GM11168 (cell line): ENCODE measurements around the gene GPR39.

Source experiments
- in situ Hi-C: fragments of 300-500 bp; cut with MboI; formaldehyde crosslinking; loops from one replicate; pipeline ENCODE4 v1.12.0; 2022; ENCODE audit warnings: low sequenced_read_pairs; ENCODE audit not compliant: unreplicated experiment

GPR39 gene

DNA sequence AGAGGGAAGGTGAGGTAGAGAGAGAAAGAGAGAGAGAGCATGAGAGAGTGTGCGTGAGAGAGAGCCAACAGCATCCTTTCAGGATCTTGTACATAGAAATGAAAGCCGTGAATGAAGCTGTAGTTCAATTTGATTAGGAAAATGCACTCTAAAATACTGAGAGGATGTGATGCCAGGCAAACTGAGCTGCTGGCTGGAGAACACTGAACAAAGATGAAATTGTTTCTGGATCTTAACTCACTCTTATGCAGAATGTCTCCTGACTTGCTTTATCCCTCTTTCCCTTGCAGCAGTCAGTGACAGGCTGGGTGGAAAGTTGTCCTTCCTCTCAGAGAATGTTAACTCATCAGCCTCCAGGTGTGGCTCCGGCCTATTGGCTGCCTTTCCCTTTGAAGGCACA lies 242.7 kb downstream of the GPR39 start:
- in situ Hi-C loops: no loop called here

DNA sequence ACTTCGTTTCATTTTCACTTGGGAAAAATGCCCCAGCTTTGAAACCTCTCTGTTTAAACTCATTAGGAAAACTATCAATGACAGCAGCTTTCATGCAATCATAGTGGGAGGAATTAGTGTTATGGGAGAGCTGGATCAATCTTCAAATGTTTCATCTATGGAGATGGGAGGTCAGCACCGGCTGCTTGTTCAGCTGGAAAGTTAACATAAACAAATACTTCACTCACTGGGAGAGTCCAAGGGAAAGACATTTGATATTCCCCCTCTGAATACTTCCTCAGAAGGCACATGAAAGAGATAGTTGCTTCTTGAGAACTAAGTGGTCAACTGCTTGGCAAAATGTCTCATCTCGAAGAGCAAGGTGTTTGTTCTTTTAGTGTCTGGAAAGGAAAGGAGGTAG lies 246.1 kb downstream of the GPR39 start:
- in situ Hi-C loops: no loop called here

DNA sequence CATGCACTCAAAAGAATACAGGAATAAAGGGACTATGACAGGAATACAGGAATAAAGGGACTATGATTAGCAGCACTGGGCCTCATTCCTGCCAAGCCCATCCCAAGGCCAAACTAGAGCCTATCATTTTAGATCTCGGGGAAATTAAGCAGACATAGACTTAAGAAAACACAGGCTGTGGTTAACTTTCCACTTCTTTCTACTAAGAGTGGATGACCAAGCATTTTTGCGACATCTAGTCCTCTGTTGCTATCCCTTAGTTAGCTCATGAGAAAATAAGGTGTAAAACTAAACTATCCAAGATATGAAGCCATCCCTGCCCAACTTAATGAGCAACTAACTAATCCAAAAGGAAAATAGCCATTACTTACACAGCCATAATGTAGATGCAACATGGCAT lies 247.5 kb downstream of the GPR39 start:
- in situ Hi-C loops: no loop called here

DNA sequence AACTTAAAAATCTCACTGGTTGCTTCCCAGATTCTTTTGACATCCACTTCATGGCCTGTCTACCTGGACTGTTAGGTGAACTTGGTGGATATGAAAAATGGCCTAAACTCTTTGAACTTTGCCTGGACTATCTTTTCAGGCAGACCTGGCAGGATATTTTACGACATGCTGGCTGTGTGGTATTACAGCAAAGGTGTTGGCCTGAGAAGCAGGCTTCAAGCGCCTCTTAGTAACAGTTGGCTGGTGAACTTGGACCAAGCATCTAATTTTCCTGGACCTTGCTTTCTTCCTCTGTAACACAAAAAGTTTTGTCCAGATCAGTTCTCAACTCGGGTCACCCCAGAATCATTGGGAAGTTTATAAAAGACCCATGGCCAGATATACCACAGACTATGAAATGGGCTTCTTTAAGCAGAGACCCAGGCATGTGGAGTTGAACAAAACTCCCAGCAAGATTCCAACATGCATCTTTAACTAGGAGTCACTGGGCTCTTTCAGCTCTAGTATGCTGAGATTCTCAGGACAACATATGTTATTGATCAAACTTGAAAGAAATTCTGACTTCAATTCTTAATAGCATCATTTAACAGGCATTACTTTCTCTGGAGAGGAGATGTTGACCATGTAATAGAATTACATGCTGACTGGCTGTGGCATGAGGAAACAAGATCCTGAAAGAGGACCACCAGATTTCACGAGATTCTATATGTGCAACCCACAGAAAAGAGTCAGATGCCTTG lies 249.0 kb downstream of the GPR39 start:
- in situ Hi-C loops: no loop called here

DNA sequence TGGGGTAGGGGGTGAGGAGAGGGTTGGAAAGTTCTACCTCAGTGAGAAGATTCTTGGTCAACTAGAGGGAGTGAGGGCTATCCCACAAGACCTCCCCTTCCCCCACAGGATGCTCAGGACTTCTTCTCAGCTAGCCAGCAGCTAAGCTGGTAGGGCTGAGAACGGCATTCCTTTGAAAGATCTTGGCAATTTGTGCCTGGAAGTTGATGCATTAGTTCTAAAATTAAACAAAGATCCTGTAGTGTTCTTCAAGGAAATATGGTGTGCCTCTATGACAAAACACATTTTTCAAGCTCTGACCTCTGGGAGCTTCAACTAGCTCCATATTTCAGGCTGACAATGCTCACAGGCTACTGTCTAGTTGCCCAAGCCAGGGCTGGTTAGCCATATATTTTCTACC lies 251.1 kb downstream of the GPR39 start:
- in situ Hi-C loops: no loop called here

DNA sequence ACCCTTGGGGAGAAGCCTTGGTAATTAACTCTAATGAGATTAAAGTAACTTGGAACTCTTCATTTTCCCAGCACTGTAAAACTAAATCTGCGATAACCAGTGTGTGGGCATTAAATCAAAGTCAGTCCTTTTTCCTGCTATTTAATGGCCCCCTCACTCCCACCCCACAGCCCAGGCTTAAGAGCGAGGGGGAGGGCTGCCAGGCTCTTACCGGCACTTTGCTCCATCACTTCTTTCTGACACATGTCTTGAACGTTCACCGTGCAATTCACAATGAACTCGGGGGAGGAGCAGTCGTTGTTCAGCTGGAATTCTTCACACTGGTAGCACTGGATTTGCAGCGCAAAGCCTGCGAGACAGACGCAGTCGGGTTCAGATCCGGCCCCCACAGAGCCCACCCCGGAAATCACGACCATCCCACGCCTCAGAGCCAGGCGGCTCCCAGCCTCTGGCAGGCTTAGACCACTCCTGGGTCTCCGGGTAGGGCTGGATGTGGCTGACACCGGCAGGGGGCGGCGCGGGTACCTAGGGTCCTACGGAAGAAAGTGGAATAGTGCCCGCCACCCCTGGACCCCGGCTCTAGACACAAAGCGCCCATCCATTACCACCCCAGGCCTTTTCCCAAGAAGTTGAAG lies 251.7 kb downstream of the GPR39 start:
- in situ Hi-C loops: no loop called here

DNA sequence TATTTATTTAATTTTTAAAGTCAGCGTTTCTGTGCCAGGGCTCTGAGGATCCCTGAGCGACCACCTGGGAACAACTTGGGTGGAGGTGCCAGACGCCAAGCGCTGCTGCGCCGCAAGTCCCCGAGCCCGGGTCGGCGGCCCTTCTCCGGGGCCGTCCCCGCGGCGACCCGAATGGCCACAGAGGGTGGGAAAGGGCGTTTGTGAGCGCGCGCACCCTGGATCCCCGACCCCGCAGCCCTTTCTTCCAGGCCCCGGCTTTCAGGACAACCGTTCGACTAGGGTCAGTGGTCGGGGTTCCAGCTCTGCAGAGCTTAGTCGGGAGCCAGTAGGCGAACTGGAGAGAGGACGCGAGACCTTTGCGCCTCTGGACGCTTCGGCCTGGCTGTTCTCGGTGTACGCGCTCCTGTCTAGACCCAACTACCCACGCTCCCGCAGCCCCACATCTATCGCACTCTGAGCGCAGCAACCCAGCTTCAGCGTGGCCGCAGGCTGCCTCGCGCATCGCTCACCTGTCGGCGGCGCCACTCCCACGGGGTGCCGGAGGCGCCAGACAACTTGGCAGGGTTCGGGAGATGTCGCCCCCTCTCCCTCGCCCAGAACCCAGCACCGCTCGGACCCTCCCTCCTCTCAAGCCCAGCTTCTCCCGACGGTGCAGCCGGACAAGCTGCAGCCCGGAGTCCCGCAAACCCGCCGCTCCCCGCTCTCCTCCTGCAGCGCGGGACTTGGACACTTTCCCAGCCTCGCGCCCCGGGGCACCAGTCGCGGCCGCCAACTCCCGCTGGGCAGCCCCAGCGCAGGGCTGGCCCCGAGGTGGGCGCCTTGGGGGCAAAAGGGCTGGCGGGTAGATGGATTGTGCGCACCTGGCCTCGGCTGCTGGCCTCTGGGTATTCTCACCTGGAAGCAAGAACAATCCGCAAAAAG lies 252.6 kb downstream of the GPR39 start:
- in situ Hi-C loops: no loop called here

DNA sequence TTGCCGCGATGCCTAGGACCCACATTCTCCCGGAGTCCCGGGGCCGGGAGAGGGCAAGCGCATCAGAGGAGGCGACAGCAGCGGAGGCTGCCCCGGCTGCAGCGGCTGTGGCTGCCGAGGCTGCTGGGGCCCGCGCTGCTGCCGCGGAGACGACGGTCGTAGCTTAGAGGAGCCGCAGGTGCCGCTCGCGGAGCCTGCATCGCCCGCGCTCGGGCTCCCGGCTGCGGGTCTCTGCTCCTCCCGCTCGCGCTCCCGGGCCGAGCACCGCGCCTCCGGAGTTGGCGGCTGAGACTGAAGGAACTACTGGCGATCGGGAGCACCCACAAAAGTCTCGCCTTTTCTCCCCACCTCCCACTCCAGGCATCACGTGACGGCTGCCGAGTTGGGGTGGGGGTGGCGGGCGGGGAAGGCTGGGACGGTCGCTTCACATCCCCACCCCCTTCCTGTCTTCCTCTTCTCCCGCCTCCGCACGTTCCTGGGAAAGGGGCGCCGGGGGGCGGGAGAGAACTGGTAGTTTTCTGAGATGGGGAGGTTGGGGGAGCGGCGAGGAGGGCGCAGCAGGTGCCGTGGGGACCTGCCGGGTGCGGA lies 253.4 kb downstream of the GPR39 start, which contains the start of gene LYPD1:
TSS of gene LYPD1 (minus strand) at position 298 of the 588 bp plus-strand sequence. CDS start at position 25, 273 bp downstream.
- in situ Hi-C loops: no loop called here

DNA sequence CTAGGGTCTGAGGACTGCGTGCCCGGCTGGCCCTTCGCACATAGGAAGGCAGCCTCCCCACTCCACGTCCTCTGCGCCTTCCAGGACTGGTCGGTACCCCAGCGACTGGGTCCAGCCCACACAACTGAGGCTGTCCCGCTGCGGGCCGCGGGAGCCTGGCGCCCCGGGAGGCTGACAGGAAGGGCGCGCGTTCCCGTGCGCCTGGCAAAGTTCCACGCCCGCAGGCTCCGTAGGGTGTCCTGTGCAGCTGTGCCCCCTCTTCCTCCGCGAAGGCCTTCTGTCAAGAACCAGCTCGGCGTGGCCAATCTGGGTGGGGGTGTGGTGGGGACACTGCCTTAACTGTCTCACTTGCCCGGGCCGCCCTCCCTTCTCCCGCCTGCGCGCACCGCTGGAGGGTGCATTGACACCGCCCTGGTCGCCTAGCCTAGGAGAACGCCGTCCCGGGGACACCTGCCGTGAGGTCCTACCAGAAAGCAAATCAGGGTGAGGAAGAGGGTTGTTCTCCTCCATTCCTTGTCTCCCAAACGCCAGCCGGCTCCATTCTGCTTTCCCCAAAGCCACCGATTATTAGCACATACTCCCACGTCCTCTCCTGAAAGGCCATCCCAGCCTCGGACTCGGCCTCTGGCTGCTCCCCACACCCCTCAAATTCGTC lies 254.0 kb downstream of the GPR39 start:
- in situ Hi-C loops: no loop called here

DNA sequence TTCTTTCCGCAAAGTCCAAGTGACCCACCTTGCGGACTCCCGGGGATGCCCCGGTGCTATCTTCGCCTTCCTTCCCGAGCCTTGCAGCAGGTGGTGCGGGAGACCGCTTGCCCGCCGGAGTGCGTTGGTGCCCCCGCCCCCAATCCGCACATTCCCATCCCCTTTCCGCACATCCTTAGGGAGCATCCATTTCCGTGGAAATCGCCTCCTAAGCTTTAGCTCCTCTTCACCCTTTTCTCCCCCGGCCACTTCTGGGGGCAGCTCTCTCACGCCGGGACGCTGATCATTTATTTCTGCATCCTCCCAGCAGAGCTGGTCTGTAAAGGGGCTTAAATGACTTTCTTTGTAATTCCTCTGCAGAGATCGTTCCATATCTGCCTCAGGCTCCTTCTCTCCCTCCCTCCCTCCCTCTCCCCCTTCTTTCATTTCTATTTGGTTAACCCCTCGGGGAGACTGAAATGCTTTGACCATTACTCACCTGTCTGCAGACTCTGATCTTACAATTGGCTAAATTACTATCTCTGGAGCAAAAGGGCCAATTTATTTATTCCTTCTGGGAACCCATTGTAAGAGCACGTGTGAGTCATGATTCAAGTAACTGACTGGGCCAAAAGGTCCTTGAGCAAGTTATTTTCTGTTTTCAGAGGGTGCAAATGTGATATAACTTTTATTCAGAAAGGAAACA lies 254.7 kb downstream of the GPR39 start:
- in situ Hi-C loops: no loop called here

DNA sequence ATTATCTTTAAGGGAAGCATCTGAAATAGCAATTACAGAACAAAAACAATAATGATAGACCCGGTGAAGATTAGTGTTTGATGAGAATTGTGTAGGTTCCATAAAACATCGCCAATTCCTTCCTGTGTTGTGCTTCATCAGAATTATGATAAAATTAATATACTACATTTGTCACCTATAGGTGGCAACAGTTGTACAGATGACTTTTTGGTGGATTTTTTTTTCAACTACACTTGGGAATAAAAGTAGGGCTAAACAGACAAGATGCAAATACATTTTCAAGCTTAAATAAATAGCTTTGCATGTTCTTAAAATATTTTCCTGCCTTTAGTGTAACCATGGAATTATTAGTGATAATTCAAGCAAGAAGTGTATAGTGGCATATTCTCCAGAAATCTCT lies 260.4 kb downstream of the GPR39 start:
- in situ Hi-C loops: loop anchor here (25.0 kb wide), 1 partner anchor 485 kb away; no protein-coding TSS in a partner anchor

DNA sequence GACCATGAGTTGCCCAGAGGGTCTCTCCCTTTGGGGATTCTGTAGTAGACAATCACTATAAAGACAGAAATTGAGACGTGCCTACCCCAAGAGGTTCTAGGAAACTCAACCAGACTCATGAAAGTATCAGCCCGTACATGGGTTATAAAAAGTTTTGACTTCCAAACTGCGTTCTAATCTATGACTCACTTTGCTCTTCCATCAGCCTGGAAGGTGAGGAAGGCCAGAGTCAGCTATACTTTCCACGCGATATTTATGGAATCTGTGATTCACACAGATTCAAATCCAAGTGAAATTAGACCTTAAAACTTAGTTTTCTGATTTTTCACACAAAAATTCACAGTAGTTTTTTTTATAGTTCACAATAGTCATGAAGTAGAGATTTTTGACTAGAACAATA lies 261.1 kb downstream of the GPR39 start:
- in situ Hi-C loops: loop anchor here (25.0 kb wide), 1 partner anchor 485 kb away; no protein-coding TSS in a partner anchor

DNA sequence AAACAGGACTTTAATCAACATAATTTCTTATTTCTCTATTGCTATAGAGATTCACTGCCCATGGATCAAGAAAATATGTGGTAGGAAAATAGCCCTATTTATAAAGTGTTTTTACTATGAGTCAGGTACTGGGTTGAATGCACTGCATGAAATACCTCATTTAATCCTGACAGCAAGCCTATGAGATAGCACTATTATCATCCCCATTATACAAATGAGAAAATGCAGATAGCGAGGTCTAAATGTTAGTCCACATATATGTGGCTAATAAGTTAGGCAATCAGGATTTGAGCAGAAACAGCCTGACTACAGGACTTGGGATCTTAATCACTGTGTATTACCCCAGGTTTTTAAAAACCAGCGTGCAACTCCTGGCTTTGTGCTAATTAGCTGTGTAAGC lies 261.9 kb downstream of the GPR39 start:
- in situ Hi-C loops: loop anchor here (25.0 kb wide), 1 partner anchor 484 kb away; no protein-coding TSS in a partner anchor

DNA sequence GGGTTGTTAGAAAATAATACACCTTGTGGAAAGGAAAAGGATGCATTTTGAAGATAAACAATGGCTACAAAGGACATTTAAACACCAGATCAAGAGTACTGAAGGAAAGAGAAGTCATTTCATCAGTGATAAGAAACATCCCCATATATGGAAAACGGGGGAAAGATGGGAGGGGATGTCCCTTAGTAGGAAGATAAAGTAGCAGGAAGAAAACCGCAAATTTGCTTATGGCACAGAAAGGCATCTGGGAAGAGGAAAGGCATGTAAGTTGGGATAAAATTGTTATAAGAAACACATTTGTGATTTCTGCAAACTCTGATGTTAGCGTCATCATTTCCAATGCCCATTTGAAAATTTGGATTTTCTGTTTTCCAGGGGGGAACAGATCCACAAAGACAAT lies 263.9 kb downstream of the GPR39 start:
- in situ Hi-C loops: loop anchor here (25.0 kb wide), 1 partner anchor 482 kb away; no protein-coding TSS in a partner anchor

DNA sequence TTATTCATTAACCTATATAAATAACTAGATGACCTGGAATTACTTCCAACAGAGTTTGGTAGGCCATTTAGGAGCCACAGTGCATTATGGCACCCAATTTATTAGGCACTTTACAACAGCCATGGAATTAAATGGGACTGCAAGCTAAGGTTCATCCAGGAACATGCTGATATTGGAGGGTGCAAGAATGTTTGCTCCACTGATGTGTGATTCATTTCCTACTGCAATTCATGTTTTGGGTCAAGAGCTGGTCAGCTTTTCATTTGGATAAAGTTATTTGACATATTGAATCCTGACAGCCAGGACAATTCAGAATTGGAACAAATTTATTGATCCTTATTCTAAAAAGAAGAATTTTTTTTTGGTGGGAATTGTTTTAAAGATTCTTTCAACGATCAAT lies 265.2 kb downstream of the GPR39 start:
- in situ Hi-C loops: loop anchor here (25.0 kb wide), 1 partner anchor 481 kb away; no protein-coding TSS in a partner anchor

DNA sequence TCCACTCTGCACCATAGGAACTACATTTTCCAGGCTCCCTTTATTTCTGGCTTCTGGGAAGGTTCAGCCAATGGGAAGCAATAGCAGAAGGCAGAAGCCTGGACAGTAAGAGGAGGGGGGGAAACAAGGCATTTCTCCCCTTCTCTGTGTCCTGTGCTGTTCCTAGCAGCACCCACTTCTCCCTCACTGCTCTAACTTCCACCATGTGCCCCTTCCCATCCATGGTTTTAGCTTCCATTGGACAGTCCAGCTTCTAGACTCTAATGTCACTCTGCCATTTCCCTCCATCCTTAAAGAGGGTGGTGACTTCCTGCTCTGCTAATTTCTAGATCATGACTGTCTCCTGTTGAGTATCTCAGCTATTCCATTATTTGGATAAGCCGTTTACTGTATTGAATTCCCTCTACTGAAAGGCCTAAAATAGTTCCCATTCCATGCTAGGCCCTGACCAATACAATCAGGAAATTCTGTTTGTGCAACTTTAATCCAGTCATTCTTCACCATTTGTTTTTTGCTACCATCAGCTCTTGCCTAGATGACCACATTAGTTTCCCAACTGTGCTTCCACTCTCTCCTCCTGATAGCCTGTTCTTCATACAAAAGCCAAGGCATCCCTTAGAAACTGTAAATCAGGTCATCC lies 274.2 kb downstream of the GPR39 start:
- in situ Hi-C loops: loop anchor here (25.0 kb wide), 1 partner anchor 472 kb away; no protein-coding TSS in a partner anchor

DNA sequence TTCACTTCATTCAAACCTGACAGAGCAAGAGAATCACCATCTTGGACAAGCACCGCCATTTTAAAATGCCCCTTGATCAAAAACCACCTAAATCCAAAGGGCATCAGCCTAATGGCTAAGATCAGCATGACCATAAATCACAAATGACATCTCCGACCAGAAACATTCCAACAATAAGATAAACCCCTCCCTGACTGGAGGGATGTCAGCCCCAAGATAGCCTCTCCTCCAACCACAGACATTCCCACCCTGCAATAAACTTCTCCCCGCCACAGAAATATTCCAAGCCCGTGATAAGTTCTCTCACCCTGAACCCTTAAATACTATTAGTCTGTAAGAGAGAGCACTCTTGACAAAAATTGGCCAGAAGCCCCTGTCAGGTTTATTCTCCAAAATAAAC lies 275.0 kb downstream of the GPR39 start:
- in situ Hi-C loops: loop anchor here (25.0 kb wide), 1 partner anchor 471 kb away; no protein-coding TSS in a partner anchor

DNA sequence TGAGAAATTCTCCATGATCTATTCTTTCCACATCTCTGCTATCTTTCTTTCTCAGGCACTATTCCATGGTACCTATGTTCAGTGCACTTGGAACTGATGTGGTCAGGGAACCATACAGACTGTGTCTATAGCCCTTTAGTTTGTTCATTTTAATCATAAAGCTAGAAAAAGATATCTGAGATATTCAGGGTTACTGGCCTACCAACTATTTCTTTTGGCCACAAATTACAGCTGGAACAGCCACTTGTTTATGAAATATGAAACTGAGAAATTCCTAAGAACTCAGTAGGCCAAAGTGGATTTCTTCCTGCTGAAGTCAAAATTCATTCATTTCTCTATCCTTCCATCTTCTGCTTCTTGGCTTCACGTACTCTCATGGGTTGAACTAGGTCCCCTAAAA lies 276.2 kb downstream of the GPR39 start:
- in situ Hi-C loops: loop anchor here (25.0 kb wide), 1 partner anchor 469 kb away; no protein-coding TSS in a partner anchor
